Measurements from ENCODE around the gene UMAD1. TPM values are rescaled to one million over a fixed set of nuclear protein-coding genes. Genes with fewer than 3 reads are reported as not detected.

UMAD1 gene
- total and polyA plus RNA-seq, 4 donors: 7.7 to 19.2 (median 12.2) TPM

DNA sequence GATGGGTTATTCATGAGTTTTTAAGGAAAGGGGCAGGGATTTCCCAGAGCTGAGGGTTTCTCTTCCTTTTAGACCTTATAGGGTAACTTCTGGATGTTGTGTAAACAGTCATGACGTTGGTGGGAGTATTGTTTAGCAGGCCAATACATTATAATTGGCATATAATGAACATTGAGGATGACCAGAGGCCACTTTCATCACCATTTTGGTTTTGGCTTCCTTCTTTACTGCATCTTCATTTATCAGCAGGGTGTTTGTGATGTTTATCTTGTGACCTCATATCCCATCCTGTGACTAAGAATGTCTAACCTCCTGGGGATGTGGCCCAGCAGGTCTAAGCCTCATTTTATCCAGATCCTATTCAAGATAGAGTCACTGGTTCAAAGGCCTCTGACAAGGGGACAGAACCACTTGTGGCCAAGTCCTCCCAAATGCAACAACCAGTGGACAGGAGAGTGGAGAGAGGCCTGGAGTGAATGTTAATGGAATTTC, 155.1 kb downstream of the UMAD1 start:
- TF ChIP-seq, protein P1, sequence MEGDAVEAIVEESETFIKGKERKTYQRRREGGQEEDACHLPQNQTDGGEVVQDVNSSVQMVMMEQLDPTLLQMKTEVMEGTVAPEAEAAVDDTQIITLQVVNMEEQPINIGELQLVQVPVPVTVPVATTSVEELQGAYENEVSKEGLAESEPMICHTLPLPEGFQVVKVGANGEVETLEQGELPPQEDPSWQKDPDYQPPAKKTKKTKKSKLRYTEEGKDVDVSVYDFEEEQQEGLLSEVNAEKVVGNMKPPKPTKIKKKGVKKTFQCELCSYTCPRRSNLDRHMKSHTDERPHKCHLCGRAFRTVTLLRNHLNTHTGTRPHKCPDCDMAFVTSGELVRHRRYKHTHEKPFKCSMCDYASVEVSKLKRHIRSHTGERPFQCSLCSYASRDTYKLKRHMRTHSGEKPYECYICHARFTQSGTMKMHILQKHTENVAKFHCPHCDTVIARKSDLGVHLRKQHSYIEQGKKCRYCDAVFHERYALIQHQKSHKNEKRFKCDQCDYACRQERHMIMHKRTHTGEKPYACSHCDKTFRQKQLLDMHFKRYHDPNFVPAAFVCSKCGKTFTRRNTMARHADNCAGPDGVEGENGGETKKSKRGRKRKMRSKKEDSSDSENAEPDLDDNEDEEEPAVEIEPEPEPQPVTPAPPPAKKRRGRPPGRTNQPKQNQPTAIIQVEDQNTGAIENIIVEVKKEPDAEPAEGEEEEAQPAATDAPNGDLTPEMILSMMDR (IDR thresholded peaks at IDR 0.05; ENCODE audit: control extremely low read depth, extremely low read depth): no peak
- Histone ChIP-seq H3K9ac (ENCODE audit: insufficient read depth in 1 of 2, low read length in 2 of 2) (no peak overlapping the region), H3K9me3 (ENCODE audit: control insufficient read depth in 4 of 4, insufficient read depth in 3 of 4, low read length in 3 of 4) (no peaks in the 10 kb centered on the region), H3K36me3 (ENCODE audit: control insufficient read depth in 4 of 4, insufficient read depth in 4 of 4, low read length in 4 of 4) (peaks cover 0 to 4% (median 2%) of the 10 kb centered on the region in 4 donors), H3K27me3 (ENCODE audit: control insufficient read depth in 3 of 3, insufficient read depth in 3 of 3, low read length in 2 of 3) (no peaks in the 10 kb centered on the region), H3K4me3 (no peak overlapping the region), H3K4me1 (ENCODE audit: control insufficient read depth in 5 of 5, insufficient read depth in 5 of 5, low read length in 5 of 5) (no peaks in the 10 kb centered on the region), H3K27ac (ENCODE audit: low read depth in 1 of 2, low read length in 1 of 2) (no peak overlapping the region)
- DNase-seq (no peak), ATAC-seq (ENCODE audit: insufficient read depth, low FRiP score) (no peak)
- 73 to 92% methylated on average over 1 of the region's 1 CpG for WGBS, 2 donors

GRCh38 chr7:7798510-7798909, 158.0 kb downstream of the UMAD1 start:
- Histone ChIP-seq H3K36me3 (ENCODE audit: control insufficient read depth in 4 of 4, insufficient read depth in 4 of 4, low read length in 4 of 4) (peaks cover 0 to 2% (median 0%) of the 10 kb centered on the region in 4 donors), H3K27ac (ENCODE audit: low read depth in 1 of 2, low read length in 1 of 2) (no peak overlapping the region), H3K4me3 (no peak overlapping the region), H3K9ac (ENCODE audit: insufficient read depth in 1 of 2, low read length in 2 of 2) (no peak overlapping the region), H3K27me3 (ENCODE audit: control insufficient read depth in 3 of 3, insufficient read depth in 3 of 3, low read length in 2 of 3) (no peaks in the 10 kb centered on the region), H3K4me1 (ENCODE audit: control insufficient read depth in 5 of 5, insufficient read depth in 5 of 5, low read length in 5 of 5) (no peaks in the 10 kb centered on the region), H3K9me3 (ENCODE audit: control insufficient read depth in 4 of 4, insufficient read depth in 3 of 4, low read length in 3 of 4) (no peaks in the 10 kb centered on the region)
- 60 to 75% methylated on average over 1 of the region's 1 CpG for WGBS, 2 donors
- no peak for DNase-seq
- ATAC-seq (ENCODE audit: insufficient read depth, low FRiP score): no peak
- TF ChIP-seq, protein P1 (IDR thresholded peaks at IDR 0.05; ENCODE audit: control extremely low read depth, extremely low read depth): no peak

- WGBS, 2 donors: 80 to 92% methylated on average over 4 of the region's 4 CpGs
- no peak for ATAC-seq (ENCODE audit: insufficient read depth, low FRiP score)
Observed at GRCh38 chr7:7799138-7799537, 158.6 kb downstream of the UMAD1 start.

More at GRCh38 chr7:7799138-7799537, 158.6 kb downstream of the UMAD1 start:
- no peak overlapping the region for H3K27ac ChIP-seq (ENCODE audit: low read depth in 1 of 2, low read length in 1 of 2)
- TF ChIP-seq, protein P1 (IDR thresholded peaks at IDR 0.05; ENCODE audit: control extremely low read depth, extremely low read depth): no peak
- no peaks in the 10 kb centered on the region for H3K27me3 ChIP-seq (ENCODE audit: control insufficient read depth in 3 of 3, insufficient read depth in 3 of 3, low read length in 2 of 3)
- H3K9me3 ChIP-seq (ENCODE audit: control insufficient read depth in 4 of 4, insufficient read depth in 3 of 4, low read length in 3 of 4): no peaks in the 10 kb centered on the region
- no peak overlapping the region for H3K9ac ChIP-seq (ENCODE audit: insufficient read depth in 1 of 2, low read length in 2 of 2)
- H3K4me3 ChIP-seq: no peak overlapping the region
- peaks cover 0 to 2% (median 0%) of the 10 kb centered on the region in 4 donors for H3K36me3 ChIP-seq (ENCODE audit: control insufficient read depth in 4 of 4, insufficient read depth in 4 of 4, low read length in 4 of 4)
- no peak for DNase-seq
- no peaks in the 10 kb centered on the region for H3K4me1 ChIP-seq (ENCODE audit: control insufficient read depth in 5 of 5, insufficient read depth in 5 of 5, low read length in 5 of 5)
